Fibroblast of lung (primary cell): ENCODE data around the gene ZBED5. TPM values are rescaled to one million over a fixed set of nuclear protein-coding genes. Genes with fewer than 3 reads are reported as not detected.

Source experiments
- DNase-seq, 2 donors: peaks; one replicate each; pipeline versions ENCODE4 v3.0.0 to v3.0.0-alpha.2; 2010; ENCODE audit warnings: low read depth in 2 of 2
- H2AFZ ChIP-seq: 2 replicates; pipeline ENCODE4 v1.5.1; 2012; ENCODE audit warnings: low read length, control low read depth, inconsistent platforms
- H3K27ac ChIP-seq: 2 replicates; pipeline ENCODE4 v1.5.1; 2011; ENCODE audit warnings: low read length, control low read depth; ENCODE audit not compliant: insufficient read depth
- H3K27me3 ChIP-seq: 2 replicates; pipeline ENCODE4 v1.5.1; 2011; ENCODE audit warnings: mild to moderate bottlenecking, low read length; ENCODE audit not compliant: control insufficient read depth, insufficient read depth
- H3K36me3 ChIP-seq: 2 replicates; pipeline ENCODE4 v1.5.1; 2011; ENCODE audit warnings: low read length; ENCODE audit not compliant: control insufficient read depth, insufficient read depth
- H3K4me1 ChIP-seq: 2 replicates; pipeline ENCODE4 v1.5.1; 2011; ENCODE audit warnings: low read length; ENCODE audit not compliant: control insufficient read depth, insufficient read depth; ENCODE audit errors: extremely low read depth
- H3K4me2 ChIP-seq: 2 replicates; pipeline ENCODE4 v1.5.1; 2011; ENCODE audit warnings: low read length, control low read depth; ENCODE audit not compliant: insufficient read depth; ENCODE audit errors: extremely low read depth
- H3K4me3 ChIP-seq, 4 experiments: fragments of 200-600 bp in 1 of 4; sonication (generic) in 1 of 4; replicated peaks in 1 of 4; 2 replicates each; pipeline ENCODE4 v1.5.1; 2011 to 2016; ENCODE audit warnings: low read length in 4 of 4, low read depth in 3 of 4, mild to moderate bottlenecking in 3 of 4, control low read depth in 2 of 4, inconsistent platforms in 1 of 4, mixed read lengths in 1 of 4; ENCODE audit not compliant: insufficient read depth in 1 of 4; ENCODE audit errors: control extremely low read depth in 1 of 4
- H3K79me2 ChIP-seq: 2 replicates; pipeline ENCODE4 v1.5.1; 2012; ENCODE audit warnings: mild to moderate bottlenecking, low read length, inconsistent platforms; ENCODE audit not compliant: control insufficient read depth, insufficient read depth
- H3K9ac ChIP-seq: 2 replicates; pipeline ENCODE4 v1.5.1; 2011; ENCODE audit warnings: mild to moderate bottlenecking, low read length, control low read depth; ENCODE audit not compliant: insufficient read depth
- H3K9me3 ChIP-seq: 2 replicates; pipeline ENCODE4 v1.5.1; 2012; ENCODE audit warnings: low read depth, low read length; ENCODE audit not compliant: control insufficient read depth, insufficient read depth
- H4K20me1 ChIP-seq: 2 replicates; pipeline ENCODE4 v1.5.1; 2011; ENCODE audit warnings: low read length; ENCODE audit not compliant: control insufficient read depth, insufficient read depth; ENCODE audit errors: extremely low read depth
- EZH2 ChIP-seq: IDR thresholded peaks from 2 replicates; pipeline ENCODE4 v1.5.1; 2012; ENCODE audit warnings: low read length, control low read depth, mild to moderate bottlenecking; ENCODE audit errors: missing control alignments
- polyA plus RNA-seq, 2 donors: library from polyadenylated mRNA; depleted of rRNA in 1 of 2; stranded (reverse) in 1 of 2; unstranded in 1 of 2; fragments of >200 nt; gene quantifications; 2 replicates each; pipeline ENCODE4 v1.2.1, GENCODE V29; 2011 to 2012; ENCODE audit warnings: missing spikeins in 1 of 2
- total RNA-seq: library from RNA; depleted of rRNA; stranded (reverse); fragments of >200 nt; gene quantifications from 2 replicates; pipeline ENCODE4 v1.2.1, GENCODE V29; 2014
- TF ChIP-seq, protein P1 (sequence below), 2 donors: IDR thresholded peaks in 1 of 2; conservative IDR thresholded peaks in 1 of 2; 1 replicate in 1 of 2; 2 replicates in 1 of 2; pipeline ENCODE4 v1.5.1; 2011 to 2012; ENCODE audit warnings: low read length in 2 of 2, control low read depth in 1 of 2, inconsistent platforms in 1 of 2, low read depth in 1 of 2, mild to moderate bottlenecking in 1 of 2

ZBED5 gene
- total and polyA plus RNA-seq, 2 donors (not counting 1 experiment from before 2014, with no cell fraction given), result 29.4 to 61.3 TPM

DNA sequence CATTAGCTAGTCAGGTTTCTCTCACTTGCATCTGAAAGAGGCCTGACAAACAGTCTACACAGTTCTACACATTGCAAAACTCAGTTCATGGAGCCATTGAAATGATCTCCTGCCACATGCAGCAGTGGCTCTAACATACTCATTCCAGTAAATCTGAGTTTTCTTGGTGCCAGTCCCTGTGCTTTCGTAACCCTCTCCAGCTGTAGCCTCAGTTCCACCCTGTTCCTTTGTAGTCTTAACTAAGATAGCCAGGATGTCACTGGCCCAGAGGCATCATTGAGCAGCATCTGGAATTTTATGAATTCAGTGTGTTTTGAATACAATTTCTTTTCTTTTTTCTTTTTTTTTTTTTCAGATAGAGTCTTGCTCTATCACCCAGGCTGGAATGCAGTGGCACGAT is 37.4 kb upstream of the ZBED5 start:
- peaks cover 24% of the 10 kb centered on the region for H3K4me1 ChIP-seq
- H4K20me1 ChIP-seq, result no peaks in the 10 kb centered on the region
- no peak for DNase-seq
- peaks cover 7% of the 10 kb centered on the region for H3K79me2 ChIP-seq
- no peak overlapping the region for H3K4me3 ChIP-seq
- no peak overlapping the region for H3K9ac ChIP-seq
- H3K4me2 ChIP-seq, result no peak overlapping the region
- no peaks in the 10 kb centered on the region for H3K9me3 ChIP-seq
- TF ChIP-seq EZH2, result no peak
- TF ChIP-seq, protein P1, sequence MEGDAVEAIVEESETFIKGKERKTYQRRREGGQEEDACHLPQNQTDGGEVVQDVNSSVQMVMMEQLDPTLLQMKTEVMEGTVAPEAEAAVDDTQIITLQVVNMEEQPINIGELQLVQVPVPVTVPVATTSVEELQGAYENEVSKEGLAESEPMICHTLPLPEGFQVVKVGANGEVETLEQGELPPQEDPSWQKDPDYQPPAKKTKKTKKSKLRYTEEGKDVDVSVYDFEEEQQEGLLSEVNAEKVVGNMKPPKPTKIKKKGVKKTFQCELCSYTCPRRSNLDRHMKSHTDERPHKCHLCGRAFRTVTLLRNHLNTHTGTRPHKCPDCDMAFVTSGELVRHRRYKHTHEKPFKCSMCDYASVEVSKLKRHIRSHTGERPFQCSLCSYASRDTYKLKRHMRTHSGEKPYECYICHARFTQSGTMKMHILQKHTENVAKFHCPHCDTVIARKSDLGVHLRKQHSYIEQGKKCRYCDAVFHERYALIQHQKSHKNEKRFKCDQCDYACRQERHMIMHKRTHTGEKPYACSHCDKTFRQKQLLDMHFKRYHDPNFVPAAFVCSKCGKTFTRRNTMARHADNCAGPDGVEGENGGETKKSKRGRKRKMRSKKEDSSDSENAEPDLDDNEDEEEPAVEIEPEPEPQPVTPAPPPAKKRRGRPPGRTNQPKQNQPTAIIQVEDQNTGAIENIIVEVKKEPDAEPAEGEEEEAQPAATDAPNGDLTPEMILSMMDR (conservative IDR thresholded peaks at IDR 0.05 in 1 of 2, IDR thresholded peaks at IDR 0.05 in 1 of 2; ENCODE audit: low read depth in 1 of 2, low read length in 2 of 2), result no peak
- H3K27ac ChIP-seq, result no peak overlapping the region
- H3K36me3 ChIP-seq, result no peaks in the 10 kb centered on the region
- H3K27me3 ChIP-seq, result no peaks in the 10 kb centered on the region
- H2AFZ ChIP-seq, result no peak overlapping the region

DNA sequence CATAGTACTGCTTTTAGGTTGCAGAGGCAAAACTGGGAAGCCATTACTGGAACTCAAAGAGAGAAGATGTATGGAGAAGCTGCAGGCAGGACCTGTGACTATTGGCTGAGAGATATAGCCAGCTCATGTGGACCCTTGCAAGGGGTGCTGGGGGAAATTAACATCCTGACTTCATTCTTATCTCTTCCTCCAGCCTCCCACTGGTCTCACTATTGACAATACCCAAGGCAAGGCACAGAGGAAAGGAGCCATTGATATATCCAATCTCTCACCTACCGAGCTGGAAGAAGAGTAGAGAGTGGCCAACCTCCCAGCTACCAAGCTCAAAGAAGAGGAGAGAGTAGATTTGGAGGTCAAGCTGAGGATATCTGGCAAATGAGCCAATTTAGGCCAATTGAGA is 36.8 kb upstream of the ZBED5 start:
- no peaks in the 10 kb centered on the region for H4K20me1 ChIP-seq
- no peak overlapping the region for H3K9ac ChIP-seq
- no peaks in the 10 kb centered on the region for H3K27me3 ChIP-seq
- no peak overlapping the region for H3K4me2 ChIP-seq
- no peak overlapping the region for H2AFZ ChIP-seq
- TF ChIP-seq, protein P1 (conservative IDR thresholded peaks at IDR 0.05 in 1 of 2, IDR thresholded peaks at IDR 0.05 in 1 of 2; ENCODE audit: low read depth in 1 of 2, low read length in 2 of 2), result no peak
- no peak for TF ChIP-seq EZH2
- no peak overlapping the region for H3K4me3 ChIP-seq
- H3K27ac ChIP-seq, result peak overlapping the region; percentile 76
- no peak for DNase-seq
- no peaks in the 10 kb centered on the region for H3K36me3 ChIP-seq
- H3K79me2 ChIP-seq, result peaks cover 7% of the 10 kb centered on the region
- H3K4me1 ChIP-seq, result peaks cover 24% of the 10 kb centered on the region
- no peaks in the 10 kb centered on the region for H3K9me3 ChIP-seq

DNA sequence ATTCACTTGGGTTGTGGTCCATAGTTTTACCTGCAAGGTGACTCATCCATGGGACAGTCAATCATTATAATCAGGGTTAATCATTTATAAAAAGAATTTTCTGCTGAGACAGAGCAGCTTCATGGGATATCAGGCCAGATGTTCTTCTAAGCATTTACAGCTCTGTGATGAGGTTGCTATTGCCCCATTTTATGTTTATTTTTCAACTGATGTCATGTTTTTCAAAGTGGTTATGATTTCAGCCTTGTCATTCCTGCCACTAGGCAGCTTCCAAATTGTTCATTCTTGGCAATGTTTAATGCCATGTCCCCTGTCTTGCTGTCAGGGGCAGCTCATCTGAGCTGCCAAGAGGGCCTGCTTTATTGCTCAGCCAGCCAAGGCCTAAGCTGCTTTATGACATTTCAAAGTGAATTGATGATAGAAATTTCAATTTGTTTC is 35.9 kb upstream of the ZBED5 start:
- DNase-seq, result peak; percentile 54 to 96
- Histone ChIP-seq H3K4me2 (no peak overlapping the region), H3K9me3 (no peaks in the 10 kb centered on the region), H3K4me3 (no peak overlapping the region), H3K27me3 (no peaks in the 10 kb centered on the region), H3K27ac (peak overlapping the region; percentile 76), H4K20me1 (no peaks in the 10 kb centered on the region), H3K4me1 (peaks cover 19% of the 10 kb centered on the region), H3K79me2 (peaks cover 7% of the 10 kb centered on the region), H3K9ac (no peak overlapping the region), H3K36me3 (no peaks in the 10 kb centered on the region), H2AFZ (no peak overlapping the region)
- TF ChIP-seq, protein P1 (conservative IDR thresholded peaks at IDR 0.05 in 1 of 2, IDR thresholded peaks at IDR 0.05 in 1 of 2; ENCODE audit: low read depth in 1 of 2, low read length in 2 of 2), result peak; percentile 53 to 64
- no peak for TF ChIP-seq EZH2
